GM19193 (cell line): Measurements from ENCODE around the gene DOCK2.

ENCODE experiments used
- POLR2A ChIP-seq: IDR thresholded peaks from 4 replicates; pipeline ENCODE4 v1.6.1; 2011; ENCODE audit not compliant: insufficient read depth, insufficient read length; ENCODE audit errors: extremely low read depth

The DOCK2 gene

GRCh38 chr5:169944922-169945680 lies 308.0 kb downstream of the DOCK2 start:
- TF ChIP-seq POLR2A, result no peak

DNA sequence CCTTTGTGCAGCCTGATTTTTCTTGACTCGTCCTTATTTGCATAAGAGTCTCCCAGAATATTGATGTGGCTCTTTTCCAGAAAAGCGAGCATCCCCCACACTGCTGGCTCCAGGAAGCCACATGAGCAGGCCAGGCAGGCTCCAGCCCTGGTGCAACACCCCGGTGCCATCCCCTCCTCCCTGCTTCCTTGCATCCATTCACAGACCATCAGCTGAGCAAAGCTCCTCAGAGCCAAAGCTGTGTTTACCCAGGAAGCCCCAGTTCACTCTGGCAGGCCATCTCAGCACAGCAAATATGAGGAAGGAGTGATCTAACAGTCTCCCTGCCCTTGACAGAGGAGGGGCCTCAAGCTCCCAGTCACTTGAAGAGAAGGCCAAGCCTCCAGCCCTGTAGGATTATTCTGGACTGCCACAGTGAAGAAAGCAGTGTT lies 308.8 kb downstream of the DOCK2 start:
- no peak for TF ChIP-seq POLR2A

DNA sequence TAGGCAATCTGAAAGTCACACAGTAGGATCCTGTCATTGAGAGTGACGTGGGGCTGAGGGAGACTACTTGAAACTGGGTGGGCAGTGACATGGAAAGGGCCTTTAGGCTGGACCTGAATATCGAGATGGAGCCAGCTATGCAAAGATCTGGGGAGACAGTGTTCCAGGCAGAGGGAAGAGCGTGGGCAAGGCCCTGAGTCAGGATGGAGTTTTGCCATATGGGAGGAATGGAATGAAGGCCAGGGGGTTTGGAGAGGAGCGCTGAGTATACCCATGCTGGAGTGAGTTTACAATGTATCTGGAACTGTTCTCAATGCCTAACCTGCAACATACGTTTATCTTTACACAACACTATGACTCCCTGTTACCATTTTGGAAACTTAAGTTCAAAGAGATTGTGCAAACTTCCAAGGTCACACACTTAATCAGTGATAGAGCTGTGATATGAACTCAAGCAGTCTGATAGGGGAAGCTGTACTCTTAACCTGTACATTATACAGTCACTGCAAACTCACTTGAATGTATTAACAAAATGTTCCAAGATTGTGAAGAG lies 309.7 kb downstream of the DOCK2 start:
- no peak for TF ChIP-seq POLR2A

DNA sequence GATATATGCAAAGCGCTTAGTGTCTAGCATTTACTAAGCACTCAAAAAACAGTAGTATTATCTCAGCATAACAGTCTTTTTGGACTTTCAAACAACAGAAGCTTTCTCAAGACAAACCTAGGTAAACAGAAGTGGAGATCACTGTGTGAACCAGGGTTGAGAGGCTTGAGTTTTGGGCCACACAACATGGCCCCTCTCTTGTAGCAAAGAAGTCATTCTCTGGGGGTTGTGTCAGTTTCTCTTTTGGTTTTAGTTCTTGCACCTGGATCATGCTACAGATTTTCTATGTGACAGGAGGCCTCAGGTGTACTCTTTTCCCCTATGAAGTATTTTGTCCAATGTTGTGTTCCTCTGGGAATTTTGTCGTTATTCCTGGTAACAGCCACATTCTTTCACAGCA lies 313.3 kb downstream of the DOCK2 start:
- no peak for TF ChIP-seq POLR2A

DNA sequence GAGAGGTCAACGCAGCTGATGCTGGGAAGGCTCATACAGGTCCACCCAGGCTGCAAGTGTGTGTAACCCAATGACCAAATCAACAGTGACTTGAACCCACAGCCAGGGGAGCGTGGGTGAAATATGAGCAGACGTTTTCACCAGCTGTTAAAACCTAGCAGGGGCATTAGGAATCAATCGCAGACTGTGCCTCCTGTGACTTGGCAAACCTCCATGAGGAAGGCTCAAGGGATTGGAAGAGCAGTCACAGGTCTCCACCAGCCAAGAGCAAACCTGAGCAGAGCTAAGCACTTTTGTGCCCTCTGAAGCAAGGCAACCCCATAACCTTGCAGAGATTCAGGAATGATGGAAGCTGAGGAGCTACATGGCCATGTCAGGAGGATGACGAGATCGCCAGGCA lies 317.7 kb downstream of the DOCK2 start:
- no peak for TF ChIP-seq POLR2A

DNA sequence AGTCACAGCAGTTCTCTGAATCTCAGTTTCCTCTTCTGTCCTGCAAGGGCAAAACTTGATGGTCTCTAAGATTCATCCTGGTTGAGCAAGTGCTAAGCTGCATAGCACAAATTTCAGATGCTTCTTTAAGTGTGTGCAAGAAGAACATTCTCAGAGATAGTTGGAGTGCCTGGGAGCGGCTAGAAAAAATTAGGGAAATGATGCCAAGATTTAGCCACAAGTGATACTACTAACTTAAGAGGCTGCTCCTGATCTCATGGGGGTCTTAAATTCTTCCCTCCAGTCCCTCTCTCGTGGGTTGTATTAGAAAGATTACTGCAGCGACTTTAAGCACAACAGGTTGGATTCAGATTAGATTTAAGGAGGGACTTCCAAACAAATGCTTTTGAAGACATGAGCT lies 319.1 kb downstream of the DOCK2 start:
- no peak for TF ChIP-seq POLR2A

GRCh38 chr5:169956756-169957155 lies 319.7 kb downstream of the DOCK2 start:
- no peak for TF ChIP-seq POLR2A

DNA sequence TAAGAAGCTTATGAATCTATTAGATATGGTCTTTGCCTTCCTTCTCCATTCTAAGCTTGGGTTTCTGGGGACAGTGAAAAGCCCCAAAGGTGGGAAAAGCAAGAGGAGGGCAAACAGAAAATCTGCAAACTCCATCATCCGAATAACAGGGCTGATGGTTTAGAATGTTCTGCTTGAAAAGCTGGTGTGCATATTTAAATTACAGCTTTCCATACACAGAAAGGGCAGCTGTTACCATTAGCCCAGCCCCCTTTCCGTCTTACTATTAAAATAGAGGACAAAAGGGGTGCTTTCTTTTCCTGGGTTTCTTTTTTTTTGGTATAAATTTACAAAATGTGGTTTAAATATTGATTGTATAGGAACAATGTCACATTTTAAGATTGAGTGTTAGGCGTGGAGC lies 321.2 kb downstream of the DOCK2 start:
- no peak for TF ChIP-seq POLR2A

- TF ChIP-seq POLR2A, result no peak
These were observed 323.6 kb downstream of the DOCK2 start for GRCh38 chr5:169960659-169961058.

- TF ChIP-seq POLR2A, result no peak
These were observed 327.2 kb downstream of the DOCK2 start for GRCh38 chr5:169964246-169964645.

DNA sequence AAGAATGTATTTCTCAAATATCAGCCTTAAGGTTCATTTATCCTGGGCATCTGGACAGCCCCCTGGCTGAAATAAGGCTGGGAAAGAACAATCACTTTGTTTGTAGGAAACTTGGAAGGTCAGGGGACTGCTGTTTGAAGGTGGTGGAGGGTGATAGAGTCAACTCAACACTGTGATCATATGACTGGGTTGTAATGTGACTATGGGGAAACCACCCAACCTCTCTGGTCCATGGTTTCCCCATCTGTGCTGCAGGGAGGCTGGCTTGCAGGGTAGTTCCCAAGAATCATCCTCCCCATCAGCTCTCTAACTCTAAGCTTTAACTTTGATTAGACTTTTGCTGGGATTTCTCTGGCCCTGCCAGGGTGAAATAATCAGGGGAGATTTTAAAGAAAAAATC lies 333.3 kb downstream of the DOCK2 start:
- no peak for TF ChIP-seq POLR2A

- no peak for TF ChIP-seq POLR2A
These were observed 334.1 kb downstream of the DOCK2 start for GRCh38 chr5:169970911-169971765.

GRCh38 chr5:169971780-169972179 lies 334.7 kb downstream of the DOCK2 start:
- TF ChIP-seq POLR2A, result no peak

GRCh38 chr5:169973056-169973455 lies 336.0 kb downstream of the DOCK2 start:
- TF ChIP-seq POLR2A, result no peak

GRCh38 chr5:169974121-169974770 lies 337.2 kb downstream of the DOCK2 start:
- no peak for TF ChIP-seq POLR2A
